HG02678 (cell line): Measurements from ENCODE around the gene TRAPPC5.
"Not testable (repeated sequence)": the region's sequence is repeated elsewhere in the genome, so short reads cannot be mapped to it uniquely, and the experiment has no call there.

Experiments used
- ATAC-seq: cut with Tn5 transposase; IDR thresholded peaks from one replicate; pipeline ENCODE4 v1.9.1; 2021; ENCODE audit warnings: mild to moderate bottlenecking, moderate library complexity; ENCODE audit not compliant: unreplicated experiment

The TRAPPC5 gene

GRCh38 chr19:7680606-7681339, at the start of gene TRAPPC5:
Gene TRAPPC5, plus strand, starts transcription at chr19:7680833. Its CDS starts 1,421 bp downstream, at chr19:7682254.
- peak; percentile 64 for ATAC-seq

DNA sequence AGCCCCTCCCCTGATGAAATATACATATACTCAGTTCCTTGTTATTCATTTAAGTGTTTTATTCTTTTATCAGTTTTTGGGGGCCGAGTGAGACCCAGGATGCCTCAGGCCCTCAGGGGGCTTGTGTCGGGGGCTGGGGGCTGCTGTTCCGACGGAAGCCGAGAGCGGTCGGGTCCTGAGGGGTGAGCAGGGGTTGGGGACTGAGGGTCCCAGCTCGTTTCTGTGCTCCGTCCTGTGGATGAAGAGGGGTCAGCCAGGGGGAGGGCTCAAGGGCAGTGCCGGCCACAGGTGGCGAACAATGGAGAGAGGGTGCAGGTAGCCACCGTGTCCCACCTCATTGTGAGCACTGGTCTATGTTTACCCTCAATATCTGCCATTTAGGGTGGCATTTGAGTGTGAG, 49.1 kb upstream of the TRAPPC5 start:
- ATAC-seq: no peak

- no peak for ATAC-seq
Measured at GRCh38 chr19:7632340-7633203, 48.1 kb upstream of the TRAPPC5 start.

- no peak for ATAC-seq
Measured at GRCh38 chr19:7633698-7634097, 46.9 kb upstream of the TRAPPC5 start, which contains the start of gene PCP2. Gene PCP2, minus strand, starts transcription at chr19:7633719. Its CDS starts 262 bp downstream, at chr19:7633457.

- ATAC-seq: no peak
Measured at GRCh38 chr19:7635670-7636069, 45.0 kb upstream of the TRAPPC5 start.

DNA sequence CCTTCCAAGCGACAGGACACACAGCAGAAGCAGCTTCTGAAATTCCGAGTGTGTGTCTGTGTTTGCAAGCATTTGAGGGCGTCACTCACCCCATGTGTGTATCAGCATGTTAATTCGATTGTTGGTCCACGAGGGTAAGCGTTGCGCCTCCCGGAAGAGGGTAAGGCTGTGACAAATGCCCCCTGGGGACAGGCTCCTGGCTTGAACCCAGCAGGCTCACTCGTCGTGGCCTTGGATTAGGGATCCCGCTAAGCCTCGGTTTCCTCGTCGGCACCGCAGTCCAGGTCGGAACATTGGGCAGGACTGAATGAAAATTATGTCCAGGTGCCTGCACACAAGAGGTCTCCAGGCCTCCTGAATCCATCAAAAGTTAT, 44.3 kb upstream of the TRAPPC5 start:
- ATAC-seq: no peak

DNA sequence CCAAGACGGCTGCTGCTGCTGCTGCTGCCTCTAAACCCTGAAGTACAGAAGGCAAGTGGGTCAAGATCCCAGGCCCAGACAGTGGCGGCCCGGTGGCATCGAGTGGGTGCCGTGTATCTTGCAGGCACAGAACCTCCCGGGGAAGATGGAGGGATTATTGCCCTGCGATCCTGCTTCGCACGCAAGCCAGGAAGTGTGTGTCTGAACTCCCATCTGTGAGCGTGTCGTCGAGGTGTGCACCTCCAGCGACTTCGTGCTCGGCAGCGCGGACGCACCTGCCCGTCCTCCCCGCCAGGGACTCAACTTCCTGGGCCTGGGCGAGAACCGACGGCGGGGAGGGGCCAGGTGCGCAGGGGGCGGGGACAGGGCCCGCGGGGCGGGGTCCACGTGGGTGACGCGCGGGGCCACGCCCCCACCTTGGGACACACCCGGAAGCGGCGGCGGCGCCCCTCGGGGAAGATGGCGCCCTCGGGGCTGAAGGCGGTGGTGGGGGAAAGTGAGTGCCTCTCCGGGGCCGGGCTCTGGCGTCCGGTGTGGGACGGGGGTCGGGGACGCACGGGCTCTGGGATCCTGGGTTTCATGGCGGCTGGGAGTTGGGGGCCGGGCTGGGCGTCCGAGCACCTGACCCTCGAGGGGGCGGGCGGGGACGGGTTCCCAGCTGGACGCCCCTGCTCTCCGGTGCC, 43.8 kb upstream of the TRAPPC5 start, which contains the start of gene STXBP2:
TSS of gene STXBP2 (plus strand) at position 420 of the 683 bp plus-strand sequence. CDS start at position 460, 40 bp downstream.
- peak; percentile 72 for ATAC-seq

- ATAC-seq: peak; percentile 25
Measured at GRCh38 chr19:7637374-7638256, 43.0 kb upstream of the TRAPPC5 start.

DNA sequence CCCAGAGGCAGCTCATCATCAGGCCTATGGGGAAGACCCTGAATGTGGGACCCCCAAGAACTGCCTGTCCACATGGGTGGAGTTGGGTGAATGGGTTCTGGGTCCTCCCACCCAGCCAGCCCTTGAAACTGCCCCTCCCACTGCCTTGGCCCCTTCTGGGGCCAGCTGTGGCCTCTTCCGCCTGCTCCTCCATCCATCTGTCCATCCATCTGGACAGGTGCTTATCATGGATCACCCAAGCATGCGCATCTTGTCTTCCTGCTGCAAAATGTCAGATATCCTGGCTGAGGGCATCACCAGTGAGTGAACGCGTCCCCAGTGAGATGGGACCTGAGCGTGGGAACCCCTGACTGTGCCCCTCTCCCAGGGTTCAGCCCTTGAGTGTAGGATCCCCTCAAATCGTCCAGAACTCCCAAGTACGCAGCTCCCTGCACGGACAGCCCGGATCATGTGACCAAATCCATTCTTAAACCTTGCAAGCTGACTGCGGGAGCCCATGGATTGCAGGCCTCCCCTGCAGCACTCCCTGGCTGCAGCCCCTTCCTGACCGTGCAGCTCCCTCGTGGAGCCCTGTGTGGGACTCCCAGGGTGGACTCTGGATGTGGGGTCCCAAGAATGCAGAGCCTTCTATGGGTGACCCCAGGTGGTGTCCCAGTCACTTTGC, 41.7 kb upstream of the TRAPPC5 start:
- no peak for ATAC-seq

- no peak for ATAC-seq
Measured at GRCh38 chr19:7639863-7640348, 40.7 kb upstream of the TRAPPC5 start.

- no peak for ATAC-seq
Measured at GRCh38 chr19:7640803-7641202, 39.8 kb upstream of the TRAPPC5 start.

- ATAC-seq: no peak
Measured at GRCh38 chr19:7641290-7642276, 39.0 kb upstream of the TRAPPC5 start.

- ATAC-seq: no peak
Measured at GRCh38 chr19:7642295-7643030, 38.2 kb upstream of the TRAPPC5 start.

- no peak for ATAC-seq
Measured at GRCh38 chr19:7643031-7643415, 37.6 kb upstream of the TRAPPC5 start.

DNA sequence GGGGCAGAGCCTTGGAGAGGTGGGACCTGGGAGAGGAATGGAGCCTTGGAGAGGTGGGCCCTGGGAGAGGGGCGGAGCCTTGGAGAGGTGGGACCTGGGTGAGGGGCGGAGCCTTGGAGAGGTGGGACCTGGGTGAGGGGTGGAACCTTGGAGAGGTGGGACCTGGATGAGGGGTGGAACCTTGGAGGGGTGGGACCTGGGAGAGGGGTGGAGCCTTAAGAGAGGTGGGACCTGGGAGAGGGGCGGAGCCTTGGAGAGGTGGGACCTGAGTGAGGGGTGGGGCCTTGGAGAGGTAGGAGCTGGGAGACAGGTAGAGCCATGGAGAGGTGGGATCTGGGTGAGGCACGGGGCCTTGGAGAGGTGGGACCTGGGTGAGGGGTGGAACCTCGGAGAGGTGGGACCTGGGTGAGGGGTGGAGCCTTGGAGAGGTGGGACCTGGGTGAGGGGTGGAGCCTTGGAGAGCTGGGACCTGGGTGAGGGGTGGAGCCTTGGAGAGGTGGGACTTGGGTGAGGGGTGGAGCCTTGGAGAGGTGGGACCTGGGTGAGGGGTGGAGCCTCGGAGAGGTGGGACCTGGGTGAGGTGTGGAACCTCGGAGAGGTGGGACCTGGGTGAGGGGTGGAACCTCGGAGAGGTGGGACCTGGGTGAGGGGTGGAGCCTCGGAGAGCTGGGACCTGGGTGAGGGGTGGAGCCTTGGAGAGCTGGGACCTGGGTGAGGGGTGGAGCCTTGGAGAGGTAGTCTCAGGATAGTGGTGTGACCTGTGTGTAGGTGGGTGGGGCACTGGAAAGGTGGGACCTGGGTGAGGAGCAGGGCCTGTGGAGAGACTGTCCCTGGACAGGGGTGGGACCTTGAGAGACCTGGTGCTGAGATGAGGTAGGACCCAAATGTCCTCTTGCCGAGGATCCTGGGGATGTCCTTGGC, 36.7 kb upstream of the TRAPPC5 start:
- not testable (repeated sequence) for ATAC-seq

GRCh38 chr19:7644550-7644877, 36.1 kb upstream of the TRAPPC5 start:
- ATAC-seq: no peak

- ATAC-seq: no peak
Measured at GRCh38 chr19:7645163-7645562, 35.5 kb upstream of the TRAPPC5 start.
